KBM-7 (cell line): ENCODE measurements around the gene SLC14A1.
"Not testable (repeated sequence)": the region's sequence is repeated elsewhere in the genome, so short reads cannot be mapped to it uniquely, and the experiment has no call there.

Experiments
- DNase-seq: peaks from one replicate; pipeline ENCODE4 v3.0.0-alpha.2; 2015
- in situ Hi-C: fragments of 300-500 bp; cut with MboI; formaldehyde crosslinking; loops from 2 replicates; pipeline ENCODE4 v1.14.3; 2020; ENCODE audit warnings: low sequenced_read_pairs, low pct_unique_long_range_greater_than_20kb, mixed read lengths

The SLC14A1 gene

GRCh38 chr18:45749918-45750689 is 26.1 kb downstream of the SLC14A1 start:
- DNase-seq, result no peak
- in situ Hi-C loops, result no loop called here

GRCh38 chr18:45751766-45752165 is 27.8 kb downstream of the SLC14A1 start:
- in situ Hi-C loops, result no loop called here

GRCh38 chr18:45752681-45753080 is 28.7 kb downstream of the SLC14A1 start:
- no peak for DNase-seq
- in situ Hi-C loops, result no loop called here

More at GRCh38 chr18:45751766-45752165, 27.8 kb downstream of the SLC14A1 start:
- peak; percentile 24 for DNase-seq

- DNase-seq, result no peak
- in situ Hi-C loops, result no loop called here
These were observed 29.3 kb downstream of the SLC14A1 start for GRCh38 chr18:45753286-45753685.

GRCh38 chr18:45755934-45756333 is 32.0 kb downstream of the SLC14A1 start:
- peak; percentile 71 for DNase-seq
- in situ Hi-C loops, result no loop called here

- in situ Hi-C loops, result no loop called here
- no peak for DNase-seq
These were observed 33.0 kb downstream of the SLC14A1 start for GRCh38 chr18:45757005-45757404.

- DNase-seq, in situ Hi-C loops: not testable (repeated sequence)
These were observed 33.7 kb downstream of the SLC14A1 start for GRCh38 chr18:45757644-45758043.

GRCh38 chr18:45760462-45761036 is 36.6 kb downstream of the SLC14A1 start:
- in situ Hi-C loops, result no loop called here
- DNase-seq, result no peak

GRCh38 chr18:45761512-45762114 is 37.6 kb downstream of the SLC14A1 start:
- in situ Hi-C loops, result no loop called here
- DNase-seq, result peak; percentile 92

- DNase-seq, result peak; percentile 57
- in situ Hi-C loops, result no loop called here
These were observed 40.2 kb downstream of the SLC14A1 start for GRCh38 chr18:45764000-45764686.

- in situ Hi-C loops, result no loop called here
- no peak for DNase-seq
These were observed 41.8 kb downstream of the SLC14A1 start for GRCh38 chr18:45765796-45766195.

GRCh38 chr18:45771587-45772480 is 47.9 kb downstream of the SLC14A1 start:
- in situ Hi-C loops, result no loop called here
- no peak for DNase-seq

- DNase-seq, result peak; percentile 21
- in situ Hi-C loops, result no loop called here
These were observed 50.1 kb downstream of the SLC14A1 start for GRCh38 chr18:45774065-45774521.

GRCh38 chr18:45775241-45775676 is 51.3 kb downstream of the SLC14A1 start:
- in situ Hi-C loops, result no loop called here
- no peak for DNase-seq

GRCh38 chr18:45775743-45776142 is 51.8 kb downstream of the SLC14A1 start:
- DNase-seq, result no peak
- in situ Hi-C loops, result no loop called here

GRCh38 chr18:45777393-45777792 is 53.4 kb downstream of the SLC14A1 start:
- no peak for DNase-seq

GRCh38 chr18:45780568-45780967 is 56.6 kb downstream of the SLC14A1 start:
- no peak for DNase-seq
- in situ Hi-C loops, result no loop called here

More at GRCh38 chr18:45777393-45777792, 53.4 kb downstream of the SLC14A1 start:
- in situ Hi-C loops, result no loop called here

- DNase-seq, result no peak
- in situ Hi-C loops, result no loop called here
These were observed 58.7 kb downstream of the SLC14A1 start for GRCh38 chr18:45782662-45783061.
